ENCODE results near the gene PYM1. TPM values are rescaled to one million over a fixed set of nuclear protein-coding genes. Genes with fewer than 3 reads are reported as not detected.
A peak's percentile ranks its signal among the peaks of the same experiment; 100 is the strongest.

PYM1 gene
- total RNA-seq, 1 donor from 2014 or later: 34.0 TPM

- H3K4me3 ChIP-seq (ENCODE audit: low read depth, low read length): no peak overlapping the region
- FAIRE-seq: no peak
- no peak for TF ChIP-seq CTCF (IDR thresholded peaks at IDR 0.05; ENCODE audit: insufficient read depth, low read length, severe bottlenecking)
These were observed 25.7 kb downstream of the PYM1 start for GRCh38 chr12:55901881-55902490.

GRCh38 chr12:55899082-55899481 lies 28.6 kb downstream of the PYM1 start:
- no peak for TF ChIP-seq CTCF (IDR thresholded peaks at IDR 0.05; ENCODE audit: insufficient read depth, low read length, severe bottlenecking)
- Histone ChIP-seq H3K27me3 (ENCODE audit: control insufficient read depth, insufficient read depth, low read length) (no peaks in the 10 kb centered on the region), H3K36me3 (ENCODE audit: control insufficient read depth, insufficient read depth, low read length) (peaks cover 7% of the 10 kb centered on the region), H3K4me3 (ENCODE audit: low read depth, low read length) (no peak overlapping the region)
- FAIRE-seq: no peak
- DNase-seq (ENCODE audit: low read depth): no peak

More at GRCh38 chr12:55901881-55902490, 25.7 kb downstream of the PYM1 start:
- Histone ChIP-seq H3K27me3 (ENCODE audit: control insufficient read depth, insufficient read depth, low read length) (no peaks in the 10 kb centered on the region), H3K36me3 (ENCODE audit: control insufficient read depth, insufficient read depth, low read length) (peaks cover 7% of the 10 kb centered on the region)
- DNase-seq (ENCODE audit: low read depth): no peak

GRCh38 chr12:55893723-55894122 lies 34.0 kb downstream of the PYM1 start:
- Histone ChIP-seq H3K4me3 (ENCODE audit: low read depth, low read length) (no peak overlapping the region), H3K27me3 (ENCODE audit: control insufficient read depth, insufficient read depth, low read length) (no peaks in the 10 kb centered on the region), H3K36me3 (ENCODE audit: control insufficient read depth, insufficient read depth, low read length) (no peaks in the 10 kb centered on the region)
- DNase-seq (ENCODE audit: low read depth) (peak; percentile 16), FAIRE-seq (no peak)
- no peak for TF ChIP-seq CTCF (IDR thresholded peaks at IDR 0.05; ENCODE audit: insufficient read depth, low read length, severe bottlenecking)

GRCh38 chr12:55891310-55891709 lies 36.4 kb downstream of the PYM1 start:
- TF ChIP-seq CTCF (IDR thresholded peaks at IDR 0.05; ENCODE audit: insufficient read depth, low read length, severe bottlenecking): no peak
- no peak for DNase-seq (ENCODE audit: low read depth)
- no peak for FAIRE-seq
- Histone ChIP-seq H3K4me3 (ENCODE audit: low read depth, low read length) (no peak overlapping the region), H3K36me3 (ENCODE audit: control insufficient read depth, insufficient read depth, low read length) (no peaks in the 10 kb centered on the region), H3K27me3 (ENCODE audit: control insufficient read depth, insufficient read depth, low read length) (no peaks in the 10 kb centered on the region)

GRCh38 chr12:55885113-55885512 lies 42.6 kb downstream of the PYM1 start:
- no peak for DNase-seq (ENCODE audit: low read depth)
- no peak for FAIRE-seq
- no peaks in the 10 kb centered on the region for H3K36me3 ChIP-seq (ENCODE audit: control insufficient read depth, insufficient read depth, low read length)
- no peaks in the 10 kb centered on the region for H3K27me3 ChIP-seq (ENCODE audit: control insufficient read depth, insufficient read depth, low read length)
- no peak for TF ChIP-seq CTCF (IDR thresholded peaks at IDR 0.05; ENCODE audit: insufficient read depth, low read length, severe bottlenecking)
- no peak overlapping the region for H3K4me3 ChIP-seq (ENCODE audit: low read depth, low read length)

- Histone ChIP-seq H3K27me3 (ENCODE audit: control insufficient read depth, insufficient read depth, low read length) (no peaks in the 10 kb centered on the region), H3K4me3 (ENCODE audit: low read depth, low read length) (no peak overlapping the region), H3K36me3 (ENCODE audit: control insufficient read depth, insufficient read depth, low read length) (no peaks in the 10 kb centered on the region)
- no peak for TF ChIP-seq CTCF (IDR thresholded peaks at IDR 0.05; ENCODE audit: insufficient read depth, low read length, severe bottlenecking)
- FAIRE-seq (no peak), DNase-seq (ENCODE audit: low read depth) (no peak)
These were observed 49.9 kb downstream of the PYM1 start for GRCh38 chr12:55877824-55878223.
